Lower lobe of right lung (tissue), 2 donors: Measurements from ENCODE around the gene FADS3. TPM values are rescaled to one million over a fixed set of nuclear protein-coding genes. Genes with fewer than 3 reads are reported as not detected.

Experiments used
- ATAC-seq, 2 donors: fragments of 200-7000 bp; cut with Tn5 transposase; one replicate each; pipeline ENCODE4 v1.9.1; 2020 to 2022; ENCODE audit warnings: mild to moderate bottlenecking in 2 of 2, moderate library complexity in 2 of 2
- DNase-seq: peaks from one replicate; pipeline ENCODE4 v3.0.0-alpha.2; 2020
- H3K27ac ChIP-seq: fragments of 200-600 bp; one replicate; pipeline ENCODE4 v1.8.0; 2022
- H3K27me3 ChIP-seq: fragments of 200-600 bp; one replicate; pipeline ENCODE4 v1.8.0; 2022; ENCODE audit warnings: low read depth
- H3K36me3 ChIP-seq: fragments of 200-600 bp; one replicate; pipeline ENCODE4 v1.8.0; 2022; ENCODE audit warnings: mild to moderate bottlenecking
- H3K4me1 ChIP-seq: fragments of 200-600 bp; one replicate; pipeline ENCODE4 v1.8.0; 2022
- H3K4me3 ChIP-seq: fragments of 200-600 bp; one replicate; pipeline ENCODE4 v1.8.0; 2022; ENCODE audit warnings: mild to moderate bottlenecking
- H3K9me3 ChIP-seq: fragments of 200-600 bp; one replicate; pipeline ENCODE4 v1.8.0; 2022
- CTCF ChIP-seq: fragments of 200-600 bp; IDR thresholded peaks from one replicate; pipeline ENCODE4 v1.8.0; 2022; ENCODE audit warnings: antibody characterized with exemption, mild to moderate bottlenecking
- intact Hi-C: fragments of 100-400 bp; cut with DNase I; formaldehyde crosslinking; loops from one replicate; pipeline ENCODE4 v1.11.0; 2022
- total RNA-seq: library from RNA; stranded (reverse); fragmentation: NEBNext Ultra II Directional; extraction: Animal tissue kit (Norgen Biotek cat#: 25700); gene quantifications from one replicate; pipeline ENCODE4 v1.2.1, GENCODE V29; 2021
- donor health status: DM: no; HTN: yes; CAD: no; lungs with severe emphysema.

The FADS3 gene
- total RNA-seq, 1 donor from 2014 or later: 50.1 TPM

- H3K9me3 ChIP-seq: no peaks in the 10 kb centered on the region
- no peak for TF ChIP-seq CTCF
- no peaks in the 10 kb centered on the region for H3K27me3 ChIP-seq
- intact Hi-C loops: no loop called here
- H3K27ac ChIP-seq: no peak overlapping the region
- ATAC-seq (no peak), DNase-seq (no peak)
- H3K4me1 ChIP-seq: peaks cover 25% of the 10 kb centered on the region
- peaks cover 29% of the 10 kb centered on the region for H3K36me3 ChIP-seq
- no peak overlapping the region for H3K4me3 ChIP-seq
Measured at GRCh38 chr11:61908730-61909316, 17.5 kb upstream of the FADS3 start.

GRCh38 chr11:61907871-61908729 lies 16.8 kb upstream of the FADS3 start:
- intact Hi-C loops: no loop called here
- TF ChIP-seq CTCF: no peak
- Histone ChIP-seq H3K9me3 (no peaks in the 10 kb centered on the region), H3K36me3 (peaks cover 29% of the 10 kb centered on the region), H3K4me1 (peaks cover 25% of the 10 kb centered on the region), H3K27me3 (no peaks in the 10 kb centered on the region), H3K27ac (no peak overlapping the region), H3K4me3 (no peak overlapping the region)
- no peak for DNase-seq
- ATAC-seq: no peak

- Histone ChIP-seq H3K4me3 (no peak overlapping the region), H3K27ac (no peak overlapping the region), H3K36me3 (peaks cover 29% of the 10 kb centered on the region), H3K27me3 (no peaks in the 10 kb centered on the region), H3K9me3 (no peaks in the 10 kb centered on the region), H3K4me1 (peaks cover 20% of the 10 kb centered on the region)
- DNase-seq (no peak), ATAC-seq (no peak)
- TF ChIP-seq CTCF: no peak
- intact Hi-C loops: no loop called here
Measured at GRCh38 chr11:61907282-61907681, 15.9 kb upstream of the FADS3 start.

- H3K36me3 ChIP-seq: peaks cover 29% of the 10 kb centered on the region
- no peak overlapping the region for H3K27ac ChIP-seq
- intact Hi-C loops: no loop called here
- H3K4me3 ChIP-seq: no peak overlapping the region
- H3K4me1 ChIP-seq: peaks cover 13% of the 10 kb centered on the region
- no peaks in the 10 kb centered on the region for H3K27me3 ChIP-seq
- no peak for TF ChIP-seq CTCF
- no peak for DNase-seq
- no peak for ATAC-seq
- no peaks in the 10 kb centered on the region for H3K9me3 ChIP-seq
Measured at GRCh38 chr11:61906522-61906909, 15.2 kb upstream of the FADS3 start.

- no peak overlapping the region for H3K27ac ChIP-seq
- peaks cover 11% of the 10 kb centered on the region for H3K4me1 ChIP-seq
- intact Hi-C loops: no loop called here
- DNase-seq (no peak), ATAC-seq (no peak)
- H3K9me3 ChIP-seq: no peaks in the 10 kb centered on the region
- TF ChIP-seq CTCF: no peak
- H3K36me3 ChIP-seq: peaks cover 29% of the 10 kb centered on the region
- H3K4me3 ChIP-seq: no peak overlapping the region
- H3K27me3 ChIP-seq: no peaks in the 10 kb centered on the region
Measured at GRCh38 chr11:61905801-61906521, 14.6 kb upstream of the FADS3 start.
